Measurements from ENCODE around the gene COL7A1. TPM values are rescaled to one million over a fixed set of nuclear protein-coding genes. Genes with fewer than 3 reads are reported as not detected.

Gene COL7A1
- total and polyA plus RNA-seq, 3 experiments from 2014 or later, result 0.59 to 0.93 TPM; not detected in 1

DNA sequence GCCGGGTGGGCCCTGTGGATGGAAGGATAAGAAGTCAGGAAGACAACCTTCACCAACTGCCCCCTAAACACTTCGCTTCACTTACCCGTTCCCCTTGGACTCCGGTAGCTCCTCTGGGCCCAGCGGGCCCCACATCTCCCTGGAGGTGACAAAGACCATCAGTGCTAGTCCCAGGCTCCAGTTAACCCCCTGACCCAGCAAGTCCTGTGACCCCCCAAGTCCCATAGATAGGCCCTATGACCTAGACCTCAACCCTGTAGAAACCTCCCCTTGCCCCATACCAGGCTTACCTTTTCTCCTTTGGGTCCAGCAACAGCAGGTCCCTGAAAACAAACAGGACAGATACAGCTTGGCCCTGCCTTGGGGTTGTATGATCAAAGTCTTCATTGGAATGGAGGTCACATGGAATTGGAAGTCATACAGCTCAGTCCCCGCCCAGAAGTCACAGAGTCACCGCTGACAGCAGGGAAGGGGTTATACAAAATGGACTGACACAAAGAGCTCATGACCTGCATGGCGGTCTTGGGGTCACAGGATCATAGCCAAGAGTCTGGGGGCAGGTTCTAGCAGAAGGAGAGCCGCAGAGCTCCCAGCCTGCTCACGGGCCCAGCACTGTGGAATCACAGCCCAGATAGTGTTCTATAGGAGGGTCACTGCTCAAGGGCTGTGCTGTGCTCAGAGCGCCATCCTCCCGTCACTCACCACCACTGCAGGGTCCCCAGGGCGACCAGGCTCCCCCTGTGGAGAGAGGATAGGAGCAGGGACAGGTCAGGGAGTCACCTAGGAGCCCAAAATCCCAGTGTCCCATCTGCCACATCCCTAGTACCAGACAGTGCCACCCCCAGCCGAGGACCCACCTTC is 13.3 kb downstream of the COL7A1 start:
- CTCF ChIA-PET, result no interaction called here
- Histone ChIP-seq H3K4me1 (ENCODE audit: insufficient read depth, low read length) (no peaks in the 10 kb centered on the region), H3K27ac (ENCODE audit: low read depth, low read length) (no peak overlapping the region), H3K36me3 (ENCODE audit: insufficient read depth, low read length) (no peaks in the 10 kb centered on the region), H3K9me3 (ENCODE audit: low read length) (no peaks in the 10 kb centered on the region), H3K4me3 (ENCODE audit: low read length) (no peak overlapping the region), H3K27me3 (ENCODE audit: insufficient read depth, low read length, poor library complexity, severe bottlenecking) (no peaks in the 10 kb centered on the region)
- no peak for DNase-seq
- no peaks in the 10 kb centered on the region for H3K4me1 Mint-ChIP-seq
- peaks cover 4% of the 10 kb centered on the region in 2 donors for H3K27me3 Mint-ChIP-seq
- POLR2A ChIA-PET, result no interaction called here
- H3K4me3 Mint-ChIP-seq, result no peak overlapping the region
- H3K9me3 Mint-ChIP-seq, result no peaks in the 10 kb centered on the region
- no peaks in the 10 kb centered on the region for H3K36me3 Mint-ChIP-seq
- no peak overlapping the region for H3K27ac Mint-ChIP-seq

DNA sequence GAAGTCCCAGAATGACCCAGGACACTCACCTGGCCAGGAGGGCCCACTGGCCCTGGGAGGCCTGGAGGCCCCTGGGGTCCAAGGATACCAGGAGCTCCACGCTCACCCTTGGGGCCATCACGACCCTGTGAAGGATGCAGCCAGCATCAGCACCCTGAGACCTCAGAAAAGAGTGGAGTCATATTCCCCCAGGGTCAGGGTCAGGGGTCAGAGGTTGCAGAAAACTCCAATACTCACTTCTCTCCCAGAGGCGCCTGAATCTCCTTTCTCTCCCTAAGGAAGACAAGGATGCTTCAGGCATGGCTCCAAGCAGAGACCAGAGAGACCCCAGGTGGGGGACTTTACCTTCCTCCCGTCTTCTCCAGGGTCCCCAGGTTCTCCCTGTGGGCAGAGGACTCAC is 18.5 kb downstream of the COL7A1 start:
- H3K27me3 Mint-ChIP-seq, result peaks cover 0 to 4% of the 10 kb centered on the region in 2 donors
- H3K27ac Mint-ChIP-seq, result no peak overlapping the region
- H3K4me3 Mint-ChIP-seq, result no peak overlapping the region
- H3K27ac ChIP-seq (ENCODE audit: low read depth, low read length), result no peak overlapping the region
- H3K36me3 ChIP-seq (ENCODE audit: insufficient read depth, low read length), result no peaks in the 10 kb centered on the region
- CTCF ChIA-PET, result no interaction called here
- DNase-seq, result no peak
- no peaks in the 10 kb centered on the region for H3K4me1 ChIP-seq (ENCODE audit: insufficient read depth, low read length)
- no peaks in the 10 kb centered on the region for H3K9me3 ChIP-seq (ENCODE audit: low read length)
- POLR2A ChIA-PET, result no interaction called here
- no peaks in the 10 kb centered on the region for H3K9me3 Mint-ChIP-seq
- no peak overlapping the region for H3K4me3 ChIP-seq (ENCODE audit: low read length)
- H3K36me3 Mint-ChIP-seq, result no peaks in the 10 kb centered on the region
- H3K4me1 Mint-ChIP-seq, result no peaks in the 10 kb centered on the region
- H3K27me3 ChIP-seq (ENCODE audit: insufficient read depth, low read length, poor library complexity, severe bottlenecking), result no peaks in the 10 kb centered on the region

DNA sequence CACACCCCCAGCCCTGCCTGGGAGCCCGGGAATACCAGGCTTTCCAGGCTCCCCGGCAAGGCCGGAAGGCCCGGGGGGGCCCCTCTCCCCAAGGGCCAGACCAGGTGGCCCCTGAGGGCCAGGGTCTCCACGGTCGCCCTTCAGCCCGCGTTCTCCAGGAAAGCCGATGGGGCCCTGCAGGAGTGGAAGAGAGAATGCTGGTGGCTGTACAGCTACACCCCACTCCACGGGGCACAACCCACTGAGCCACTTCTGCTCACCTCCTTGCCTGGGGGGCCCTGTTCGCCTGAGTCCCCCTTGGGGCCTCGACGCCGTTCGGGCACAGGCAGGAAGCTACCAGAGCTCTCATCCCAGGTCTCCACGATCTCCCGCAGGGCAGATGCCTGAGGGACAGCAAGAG is 19.8 kb downstream of the COL7A1 start:
- Histone ChIP-seq H3K9me3 (ENCODE audit: low read length) (no peaks in the 10 kb centered on the region), H3K4me3 (ENCODE audit: low read length) (no peak overlapping the region), H3K4me1 (ENCODE audit: insufficient read depth, low read length) (no peaks in the 10 kb centered on the region), H3K27ac (ENCODE audit: low read depth, low read length) (no peak overlapping the region), H3K36me3 (ENCODE audit: insufficient read depth, low read length) (no peaks in the 10 kb centered on the region), H3K27me3 (ENCODE audit: insufficient read depth, low read length, poor library complexity, severe bottlenecking) (no peaks in the 10 kb centered on the region)
- Mint-ChIP-seq H3K4me1 (no peaks in the 10 kb centered on the region), H3K4me3 (no peak overlapping the region), H3K27ac (no peak overlapping the region), H3K27me3 (peaks cover 0 to 2% of the 10 kb centered on the region in 2 donors), H3K9me3 (no peaks in the 10 kb centered on the region), H3K36me3 (no peaks in the 10 kb centered on the region)
- CTCF ChIA-PET, result no interaction called here
- no peak for DNase-seq
- POLR2A ChIA-PET, result no interaction called here

GRCh38 chr3:48573973-48574585 is 21.1 kb downstream of the COL7A1 start:
- CTCF ChIA-PET, result interaction anchor here (0.6 kb wide), 1 partner anchor 21 kb away, joined by 3 read pairs; no protein-coding TSS in a partner anchor
- no peaks in the 10 kb centered on the region for H3K4me1 Mint-ChIP-seq
- H3K36me3 Mint-ChIP-seq, result no peaks in the 10 kb centered on the region
- Histone ChIP-seq H3K27me3 (ENCODE audit: insufficient read depth, low read length, poor library complexity, severe bottlenecking) (no peaks in the 10 kb centered on the region), H3K9me3 (ENCODE audit: low read length) (no peaks in the 10 kb centered on the region), H3K36me3 (ENCODE audit: insufficient read depth, low read length) (no peaks in the 10 kb centered on the region), H3K27ac (ENCODE audit: low read depth, low read length) (no peak overlapping the region), H3K4me1 (ENCODE audit: insufficient read depth, low read length) (no peaks in the 10 kb centered on the region), H3K4me3 (ENCODE audit: low read length) (no peak overlapping the region)
- H3K4me3 Mint-ChIP-seq, result no peak overlapping the region
- peaks cover 0 to 3% of the 10 kb centered on the region in 2 donors for H3K27me3 Mint-ChIP-seq
- DNase-seq, result no peak
- POLR2A ChIA-PET, result no interaction called here
- H3K27ac Mint-ChIP-seq, result peak overlapping the region in 1 of 8 donors; percentile 63
- H3K9me3 Mint-ChIP-seq, result no peaks in the 10 kb centered on the region

DNA sequence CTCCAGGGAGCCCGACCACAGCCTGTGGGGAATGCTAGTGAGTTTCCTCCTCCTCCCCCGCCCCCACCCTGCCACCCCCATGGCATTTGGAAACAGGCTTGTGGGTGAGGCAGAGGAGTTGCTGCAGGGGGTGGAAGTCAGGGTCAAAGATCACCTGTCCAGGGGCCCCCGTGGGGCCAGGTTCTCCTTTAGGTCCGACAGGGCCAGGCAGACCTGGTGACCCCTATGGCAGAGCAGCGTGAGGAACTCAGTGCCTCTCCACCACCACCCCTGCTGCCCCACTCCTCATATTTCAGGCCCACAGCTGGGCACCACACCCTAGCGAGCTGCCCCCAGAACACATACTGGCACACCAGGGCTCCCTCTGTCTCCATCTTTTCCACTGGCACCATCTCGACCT is 22.6 kb downstream of the COL7A1 start:
- H3K4me3 ChIP-seq (ENCODE audit: low read length), result no peak overlapping the region
- no peaks in the 10 kb centered on the region for H3K27me3 ChIP-seq (ENCODE audit: insufficient read depth, low read length, poor library complexity, severe bottlenecking)
- no peaks in the 10 kb centered on the region for H3K4me1 ChIP-seq (ENCODE audit: insufficient read depth, low read length)
- H3K27ac ChIP-seq (ENCODE audit: low read depth, low read length), result no peak overlapping the region
- no peak overlapping the region for H3K4me3 Mint-ChIP-seq
- H3K9me3 Mint-ChIP-seq, result no peaks in the 10 kb centered on the region
- H3K4me1 Mint-ChIP-seq, result no peaks in the 10 kb centered on the region
- H3K36me3 Mint-ChIP-seq, result no peaks in the 10 kb centered on the region
- H3K36me3 ChIP-seq (ENCODE audit: insufficient read depth, low read length), result no peaks in the 10 kb centered on the region
- ChIA-PET CTCF (interaction anchor here (1.0 kb wide), 1 partner anchor 172 kb away, joined by 3 read pairs; no protein-coding TSS in a partner anchor), POLR2A (no interaction called here)
- H3K27me3 Mint-ChIP-seq, result peaks cover 0 to 6% of the 10 kb centered on the region in 2 donors
- no peak overlapping the region for H3K27ac Mint-ChIP-seq
- no peak for DNase-seq
- no peaks in the 10 kb centered on the region for H3K9me3 ChIP-seq (ENCODE audit: low read length)

GRCh38 chr3:48571938-48572337 is 23.2 kb downstream of the COL7A1 start:
- H3K27ac Mint-ChIP-seq, result no peak overlapping the region
- H3K4me3 Mint-ChIP-seq, result no peak overlapping the region
- H3K9me3 Mint-ChIP-seq, result no peaks in the 10 kb centered on the region
- CTCF ChIA-PET, result no interaction called here
- H3K36me3 Mint-ChIP-seq, result no peaks in the 10 kb centered on the region
- H3K4me1 ChIP-seq (ENCODE audit: insufficient read depth, low read length), result no peaks in the 10 kb centered on the region
- no peaks in the 10 kb centered on the region for H3K27me3 ChIP-seq (ENCODE audit: insufficient read depth, low read length, poor library complexity, severe bottlenecking)
- DNase-seq, result no peak
- H3K27me3 Mint-ChIP-seq, result peaks cover 0 to 7% of the 10 kb centered on the region in 2 donors
- H3K36me3 ChIP-seq (ENCODE audit: insufficient read depth, low read length), result no peaks in the 10 kb centered on the region
- POLR2A ChIA-PET, result no interaction called here
- H3K9me3 ChIP-seq (ENCODE audit: low read length), result no peaks in the 10 kb centered on the region
- no peak overlapping the region for H3K4me3 ChIP-seq (ENCODE audit: low read length)
- no peaks in the 10 kb centered on the region for H3K4me1 Mint-ChIP-seq
- no peak overlapping the region for H3K27ac ChIP-seq (ENCODE audit: low read depth, low read length)

GRCh38 chr3:48569808-48570450 is 25.2 kb downstream of the COL7A1 start:
- CTCF ChIA-PET, result no interaction called here

GRCh38 chr3:48569400-48569799 is 25.7 kb downstream of the COL7A1 start:
- Mint-ChIP-seq H3K36me3 (no peaks in the 10 kb centered on the region), H3K27ac (peak overlapping the region in 1 of 8 donors; percentile 66), H3K4me1 (no peaks in the 10 kb centered on the region), H3K27me3 (peaks cover 0 to 8% of the 10 kb centered on the region in 2 donors), H3K4me3 (no peak overlapping the region), H3K9me3 (no peaks in the 10 kb centered on the region)
- no peaks in the 10 kb centered on the region for H3K4me1 ChIP-seq (ENCODE audit: insufficient read depth, low read length)
- H3K27me3 ChIP-seq (ENCODE audit: insufficient read depth, low read length, poor library complexity, severe bottlenecking), result no peaks in the 10 kb centered on the region
- no peak overlapping the region for H3K27ac ChIP-seq (ENCODE audit: low read depth, low read length)
- no peak for DNase-seq
- H3K4me3 ChIP-seq (ENCODE audit: low read length), result no peak overlapping the region
- no peaks in the 10 kb centered on the region for H3K9me3 ChIP-seq (ENCODE audit: low read length)
- ChIA-PET CTCF (no interaction called here), POLR2A (interaction anchor here (0.5 kb wide), 1 partner anchor 901 kb away, joined by 5 read pairs; the partner anchor contains the start of gene DAG1)
- no peaks in the 10 kb centered on the region for H3K36me3 ChIP-seq (ENCODE audit: insufficient read depth, low read length)

More at GRCh38 chr3:48569808-48570450, 25.2 kb downstream of the COL7A1 start:
- POLR2A ChIA-PET, result interaction anchor here (0.5 kb wide), 1 partner anchor 900 kb away, joined by 5 read pairs; the partner anchor contains the start of gene DAG1
- Histone ChIP-seq H3K9me3 (ENCODE audit: low read length) (no peaks in the 10 kb centered on the region), H3K27ac (ENCODE audit: low read depth, low read length) (no peak overlapping the region), H3K27me3 (ENCODE audit: insufficient read depth, low read length, poor library complexity, severe bottlenecking) (no peaks in the 10 kb centered on the region), H3K4me1 (ENCODE audit: insufficient read depth, low read length) (no peaks in the 10 kb centered on the region), H3K36me3 (ENCODE audit: insufficient read depth, low read length) (no peaks in the 10 kb centered on the region), H3K4me3 (ENCODE audit: low read length) (no peak overlapping the region)
- H3K4me1 Mint-ChIP-seq, result no peaks in the 10 kb centered on the region
- H3K27ac Mint-ChIP-seq, result peak overlapping the region in 1 of 8 donors; percentile 66
- no peaks in the 10 kb centered on the region for H3K9me3 Mint-ChIP-seq
- no peaks in the 10 kb centered on the region for H3K36me3 Mint-ChIP-seq
- H3K4me3 Mint-ChIP-seq, result no peak overlapping the region
- DNase-seq, result no peak
- peaks cover 0 to 8% of the 10 kb centered on the region in 2 donors for H3K27me3 Mint-ChIP-seq
